HFF-Myc (cell line): ENCODE results near the gene CERK.

ENCODE experiments used
- DNase-seq: peaks from one replicate; pipeline ENCODE4 v3.0.0-alpha.2; 2011; ENCODE audit warnings: low read depth; ENCODE audit errors: extremely low read depth
- H3K4me3 ChIP-seq: replicated peaks from 2 replicates; pipeline ENCODE4 v1.5.1; 2011; ENCODE audit warnings: low read depth, mild to moderate bottlenecking, control low read depth, low read length
- TF ChIP-seq, protein P1 (sequence below): IDR thresholded peaks from 2 replicates; pipeline ENCODE4 v1.5.1; 2012; ENCODE audit warnings: mild to moderate bottlenecking, low read depth, low read length, control low read depth; ENCODE audit errors: missing control alignments

The CERK gene

DNA sequence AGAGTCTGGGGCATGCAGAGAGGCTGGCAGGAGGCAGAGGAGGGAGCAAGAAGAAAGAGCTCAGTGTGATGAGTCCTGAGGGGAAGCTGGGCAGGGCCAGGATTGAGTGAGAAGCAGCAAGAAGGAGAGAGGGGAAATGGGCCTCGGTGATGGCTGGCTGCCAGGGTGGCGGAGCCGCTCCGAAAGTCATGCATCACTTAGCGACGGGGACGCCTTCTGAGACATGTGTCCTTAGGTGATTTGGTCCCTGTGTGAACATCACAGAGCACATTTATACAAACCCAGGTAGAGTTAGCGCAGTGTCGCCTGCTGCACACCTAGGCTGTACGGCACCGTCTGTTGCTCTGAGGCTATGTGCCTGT is 39.5 kb upstream of the CERK start:
- H3K4me3 ChIP-seq: no peak overlapping the region
- no peak for DNase-seq
- TF ChIP-seq, protein P1, sequence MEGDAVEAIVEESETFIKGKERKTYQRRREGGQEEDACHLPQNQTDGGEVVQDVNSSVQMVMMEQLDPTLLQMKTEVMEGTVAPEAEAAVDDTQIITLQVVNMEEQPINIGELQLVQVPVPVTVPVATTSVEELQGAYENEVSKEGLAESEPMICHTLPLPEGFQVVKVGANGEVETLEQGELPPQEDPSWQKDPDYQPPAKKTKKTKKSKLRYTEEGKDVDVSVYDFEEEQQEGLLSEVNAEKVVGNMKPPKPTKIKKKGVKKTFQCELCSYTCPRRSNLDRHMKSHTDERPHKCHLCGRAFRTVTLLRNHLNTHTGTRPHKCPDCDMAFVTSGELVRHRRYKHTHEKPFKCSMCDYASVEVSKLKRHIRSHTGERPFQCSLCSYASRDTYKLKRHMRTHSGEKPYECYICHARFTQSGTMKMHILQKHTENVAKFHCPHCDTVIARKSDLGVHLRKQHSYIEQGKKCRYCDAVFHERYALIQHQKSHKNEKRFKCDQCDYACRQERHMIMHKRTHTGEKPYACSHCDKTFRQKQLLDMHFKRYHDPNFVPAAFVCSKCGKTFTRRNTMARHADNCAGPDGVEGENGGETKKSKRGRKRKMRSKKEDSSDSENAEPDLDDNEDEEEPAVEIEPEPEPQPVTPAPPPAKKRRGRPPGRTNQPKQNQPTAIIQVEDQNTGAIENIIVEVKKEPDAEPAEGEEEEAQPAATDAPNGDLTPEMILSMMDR: no peak

DNA sequence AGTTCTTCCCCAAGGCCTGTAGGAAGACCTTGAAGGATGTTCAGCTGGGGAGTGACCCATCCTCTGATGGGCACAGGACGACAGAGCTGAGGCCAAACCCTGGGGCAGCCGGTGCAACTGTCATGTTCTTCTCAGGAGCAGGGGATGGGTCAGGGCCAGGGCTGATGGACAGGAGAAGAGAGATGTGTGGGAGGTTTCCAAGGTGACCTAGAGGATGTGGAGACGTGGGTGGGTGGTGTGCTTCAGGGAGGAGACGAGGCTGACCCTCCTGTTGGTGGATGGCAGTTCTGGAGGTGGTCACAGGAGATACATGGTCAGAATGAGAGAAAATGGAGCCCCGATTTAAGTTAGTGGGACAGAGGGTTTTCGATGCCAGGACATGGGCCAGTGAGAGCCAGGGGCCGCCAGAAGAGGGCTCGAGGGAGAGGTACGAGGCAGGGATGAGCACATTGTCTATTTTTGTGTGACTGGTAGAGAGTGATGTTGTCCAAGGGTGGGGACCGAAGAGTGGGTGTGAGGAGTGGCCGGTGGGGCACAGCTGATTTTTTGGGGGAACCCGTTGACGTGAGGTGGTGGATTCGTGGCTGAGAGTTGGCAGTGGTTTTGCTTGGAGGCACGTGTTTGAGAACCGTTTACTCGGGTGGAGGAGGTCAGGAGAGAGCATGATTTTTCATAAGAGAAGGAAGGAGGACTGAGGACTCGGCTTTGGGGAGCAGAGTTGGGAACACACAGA is 39.0 kb upstream of the CERK start:
- TF ChIP-seq, protein P1: no peak
- H3K4me3 ChIP-seq: no peak overlapping the region
- DNase-seq: no peak

DNA sequence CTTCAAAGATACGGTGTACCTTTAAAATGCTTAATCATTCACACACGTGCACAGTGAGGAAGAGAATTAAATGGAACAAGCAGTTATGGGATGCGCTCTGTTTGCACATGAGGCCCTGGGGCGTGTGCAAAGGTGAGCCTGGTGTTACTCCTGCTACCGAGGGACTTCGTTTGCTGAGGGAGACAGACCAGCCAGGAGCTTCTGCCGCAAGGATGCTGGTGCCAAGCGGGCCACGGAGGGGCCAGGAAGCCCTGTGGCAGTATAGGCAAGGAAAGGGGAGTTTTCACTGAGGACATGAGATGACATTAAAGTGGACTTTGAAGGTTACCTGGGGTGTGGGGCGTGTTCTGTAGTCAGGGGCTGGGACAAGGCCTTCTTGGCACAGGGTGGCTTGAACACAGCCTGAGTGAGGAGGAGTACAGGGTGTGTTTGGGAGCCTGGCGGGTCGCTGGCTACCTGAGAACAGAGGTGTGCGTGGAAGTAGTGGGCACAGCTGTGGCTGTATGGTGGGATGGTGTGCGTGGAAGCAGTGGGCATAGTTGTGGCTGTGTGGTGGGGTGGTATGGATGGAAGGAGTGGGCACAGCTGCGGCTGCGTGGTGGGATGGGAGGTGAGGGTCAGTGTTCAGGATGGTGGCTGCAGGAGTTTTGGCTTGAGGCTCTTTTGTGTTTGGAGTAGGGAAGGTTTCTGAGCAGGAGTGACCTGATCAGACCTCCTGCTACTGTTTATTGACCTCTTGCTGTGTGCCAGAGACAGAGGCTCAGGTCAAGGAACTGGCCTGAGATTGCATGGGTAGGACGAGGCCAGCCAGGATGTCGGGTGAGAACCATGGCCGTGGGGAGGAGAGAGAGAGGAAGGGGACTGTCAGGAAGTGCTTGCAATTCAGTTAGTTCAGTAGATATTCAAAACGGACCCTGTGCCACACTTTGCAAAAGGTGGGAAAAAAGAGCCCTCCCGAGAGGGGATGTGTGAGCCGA is 38.1 kb upstream of the CERK start:
- H3K4me3 ChIP-seq: no peak overlapping the region
- DNase-seq: no peak
- TF ChIP-seq, protein P1: no peak

DNA sequence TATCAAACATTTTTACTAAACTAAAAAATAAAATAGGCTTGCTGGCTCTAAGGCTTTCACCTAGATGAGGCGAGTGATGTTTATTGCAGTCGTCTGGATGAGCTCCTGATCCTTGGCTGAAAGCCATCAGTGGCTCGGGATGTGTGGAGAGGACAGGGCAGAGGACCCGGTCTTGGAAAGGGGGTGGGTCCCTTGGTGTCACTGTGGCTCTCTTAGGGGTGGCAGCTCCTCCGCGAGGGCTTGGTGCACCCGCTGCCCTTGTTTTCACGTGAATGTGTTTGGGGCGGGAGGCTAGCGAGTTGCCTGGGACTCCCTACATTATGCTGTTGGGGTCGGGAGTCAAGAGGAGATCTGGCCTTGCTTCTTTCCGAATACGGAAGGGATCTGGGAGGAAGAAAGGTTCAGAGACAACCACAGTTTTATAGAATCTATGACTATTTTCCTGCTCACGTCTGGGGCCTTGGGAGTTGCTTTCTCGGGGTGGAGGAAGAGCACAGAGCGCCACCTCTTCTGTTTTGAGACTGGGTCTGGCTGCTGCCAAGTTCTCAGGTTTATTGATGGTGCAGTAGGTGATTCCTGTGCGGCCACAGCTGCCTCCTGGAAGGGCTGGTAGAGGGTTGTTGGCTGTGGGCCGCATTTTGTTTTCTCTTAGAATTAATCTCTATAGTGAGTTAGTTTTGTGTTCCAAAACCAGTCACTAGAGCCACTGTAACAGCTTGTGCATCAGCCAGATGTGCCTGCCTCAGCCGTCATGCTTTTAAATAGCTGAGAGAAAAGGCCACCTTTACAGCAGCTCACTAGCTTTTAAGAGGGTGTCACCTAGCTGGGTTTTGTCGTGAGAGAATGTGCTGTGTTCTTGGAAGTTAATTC is 37.2 kb upstream of the CERK start:
- no peak overlapping the region for H3K4me3 ChIP-seq
- TF ChIP-seq, protein P1: no peak
- DNase-seq: no peak

DNA sequence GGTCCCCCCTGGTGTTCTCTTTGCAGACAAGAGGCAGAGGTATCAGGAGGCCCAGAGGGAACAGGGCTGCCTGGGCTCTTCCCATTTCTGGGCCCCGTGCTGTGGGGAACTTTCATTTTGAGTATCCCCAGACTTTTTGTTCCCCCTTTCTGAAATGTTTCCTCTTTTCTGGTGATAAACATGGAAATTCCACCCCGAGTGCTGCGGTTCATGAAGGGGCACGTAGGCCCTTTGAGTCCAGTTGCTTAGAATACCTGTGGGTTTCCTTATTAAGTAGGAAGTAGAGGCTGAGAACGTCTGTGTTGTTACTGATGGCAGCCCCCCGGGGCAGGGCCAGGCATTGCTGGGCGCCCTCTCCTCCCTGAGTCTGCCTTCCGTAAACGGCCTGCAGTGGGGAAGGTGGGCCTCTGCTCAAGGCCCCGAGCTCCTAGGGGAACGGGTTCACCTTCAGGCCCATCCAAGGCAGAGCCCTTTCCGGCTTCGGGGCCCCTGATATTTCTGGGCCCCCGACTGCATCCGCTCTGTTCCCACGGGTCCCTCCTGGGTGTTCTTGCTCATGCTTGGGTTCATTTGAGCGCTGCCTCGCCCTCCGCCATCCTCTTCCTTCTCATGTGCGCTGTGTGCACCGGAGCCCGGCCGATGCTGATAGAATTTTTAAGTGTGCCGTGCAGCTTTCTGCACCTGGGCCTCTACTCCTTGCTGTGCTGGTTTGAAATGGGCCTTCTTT is 36.4 kb upstream of the CERK start:
- TF ChIP-seq, protein P1: no peak
- no peak overlapping the region for H3K4me3 ChIP-seq
- no peak for DNase-seq

DNA sequence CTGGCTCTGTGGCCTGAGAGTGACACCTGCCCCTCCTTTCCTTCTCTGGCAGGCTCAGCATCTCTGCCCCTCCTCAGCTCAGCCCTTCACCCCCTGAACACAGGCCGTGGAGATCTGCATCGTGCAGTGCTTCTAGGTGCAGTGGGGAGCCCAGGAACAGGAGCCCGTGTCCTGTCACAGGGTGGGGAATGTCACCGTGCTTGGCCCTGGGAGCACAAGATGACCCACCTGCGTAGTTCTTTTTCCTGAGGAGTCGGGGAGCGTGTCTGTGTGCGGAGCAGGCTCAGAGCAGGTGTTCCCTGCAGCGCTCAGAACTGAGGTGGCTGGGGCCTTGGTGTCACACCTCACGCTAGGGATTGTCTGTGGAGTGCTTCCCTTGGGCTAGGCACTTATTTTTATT is 35.0 kb upstream of the CERK start:
- no peak for DNase-seq
- TF ChIP-seq, protein P1: no peak
- no peak overlapping the region for H3K4me3 ChIP-seq
